GM21526 (cell line): Measurements from ENCODE around the gene MMP2.

ENCODE experiments used
- ATAC-seq: cut with Tn5 transposase; IDR thresholded peaks from one replicate; pipeline ENCODE4 v1.9.1; 2021; ENCODE audit warnings: moderate library complexity; ENCODE audit not compliant: unreplicated experiment, low FRiP score

MMP2 gene

GRCh38 chr16:55468352-55468990 lies 10.5 kb upstream of the MMP2 start:
- no peak for ATAC-seq

- no peak for ATAC-seq
Measured at GRCh38 chr16:55469821-55470532, 9.0 kb upstream of the MMP2 start.

- no peak for ATAC-seq
Measured at GRCh38 chr16:55470533-55471371, 8.2 kb upstream of the MMP2 start.

- ATAC-seq = peak; percentile 75
Measured at GRCh38 chr16:55471448-55472097, 7.4 kb upstream of the MMP2 start.

- no peak for ATAC-seq
Measured at GRCh38 chr16:55473587-55473986, 5.4 kb upstream of the MMP2 start.

GRCh38 chr16:55474821-55475220 lies 4.2 kb upstream of the MMP2 start:
- no peak for ATAC-seq

- no peak for ATAC-seq
Measured at GRCh38 chr16:55475919-55476318, 3.1 kb upstream of the MMP2 start.

GRCh38 chr16:55476625-55477533 lies 2.1 kb upstream of the MMP2 start:
- no peak for ATAC-seq

- ATAC-seq = no peak
Measured at GRCh38 chr16:55477736-55478135, 1.3 kb upstream of the MMP2 start.

- no peak for ATAC-seq
Measured at GRCh38 chr16:55479430-55480140, 587 bp downstream of the MMP2 start.

GRCh38 chr16:55480228-55480655 lies 1.2 kb downstream of the MMP2 start:
- ATAC-seq = no peak

GRCh38 chr16:55481023-55481422 lies 2.0 kb downstream of the MMP2 start:
- ATAC-seq = no peak

GRCh38 chr16:55482056-55482455 lies 3.1 kb downstream of the MMP2 start:
- no peak for ATAC-seq

GRCh38 chr16:55487048-55487803 lies 8.2 kb downstream of the MMP2 start:
- ATAC-seq = no peak

GRCh38 chr16:55488306-55488705 lies 9.3 kb downstream of the MMP2 start:
- no peak for ATAC-seq

- no peak for ATAC-seq
Measured at GRCh38 chr16:55489119-55489955, 10.3 kb downstream of the MMP2 start.

- ATAC-seq = no peak
Measured at GRCh38 chr16:55489956-55490265, 10.9 kb downstream of the MMP2 start.

- ATAC-seq = no peak
Measured at GRCh38 chr16:55490301-55490700, 11.3 kb downstream of the MMP2 start.
